Urinary bladder (tissue), 4 donors: Measurements from ENCODE around the gene NALCN. TPM values are rescaled to one million over a fixed set of nuclear protein-coding genes. Genes with fewer than 3 reads are reported as not detected.
"Not testable (repeated sequence)": the region's sequence is repeated elsewhere in the genome, so short reads cannot be mapped to it uniquely, and the experiment has no call there.

Experiments used
- DNase-seq: peaks from one replicate; pipeline ENCODE4 v3.0.0-alpha.2; 2015; ENCODE audit errors: extremely low spot score
- H3K27ac ChIP-seq: one replicate; pipeline ENCODE4 v1.5.1; 2013; ENCODE audit warnings: low read depth, mild to moderate bottlenecking, moderate library complexity
- H3K36me3 ChIP-seq: one replicate; pipeline ENCODE4 v1.6.1; 2013; ENCODE audit warnings: mild to moderate bottlenecking, moderate library complexity; ENCODE audit not compliant: insufficient read depth
- H3K4me1 ChIP-seq: one replicate; pipeline ENCODE4 v1.6.1; 2013; ENCODE audit warnings: mild to moderate bottlenecking, moderate library complexity; ENCODE audit not compliant: insufficient read depth
- H3K4me3 ChIP-seq: one replicate; pipeline ENCODE4 v1.5.1; 2013; ENCODE audit warnings: low read depth, low read length
- WGBS: extraction: QIAGEN DNeasy Blood & Tissue Kit; methylation state at CpG from one replicate; pipeline ENCODE4 v1.1.7; 2013; 5-methylcytosine and 5-hydroxymethylcytosine counted together
- polyA plus RNA-seq: library from polyadenylated mRNA; stranded (reverse); fragments of 200-250 nt; gene quantifications from one replicate; pipeline ENCODE4 v1.2.3, GENCODE V29; 2013
- total RNA-seq: library from RNA; depleted of rRNA; stranded (reverse); fragments of >200 nt; gene quantifications from one replicate; pipeline ENCODE4 v1.2.3, GENCODE V29; 2014
- donor health status: healthy with polysubstance abuse.
- donor health status: healthy.

NALCN gene
- total and polyA plus RNA-seq, 2 donors = 3.3 to 5.6 TPM

GRCh38 chr13:101343128-101343787 lies 73.0 kb downstream of the NALCN start:
- H3K4me1 ChIP-seq = no peaks in the 10 kb centered on the region
- H3K36me3 ChIP-seq = no peaks in the 10 kb centered on the region
- no peak for DNase-seq
- no peak overlapping the region for H3K27ac ChIP-seq
- 47% methylated on average over 5 of the region's 5 CpGs for WGBS
- no peak overlapping the region for H3K4me3 ChIP-seq

- no peak overlapping the region for H3K27ac ChIP-seq
- no peak for DNase-seq
- WGBS = 75% methylated on average over 1 of the region's 1 CpG
- no peak overlapping the region for H3K4me3 ChIP-seq
- H3K4me1 ChIP-seq = no peaks in the 10 kb centered on the region
- no peaks in the 10 kb centered on the region for H3K36me3 ChIP-seq
These were observed 74.8 kb downstream of the NALCN start for GRCh38 chr13:101341464-101341863.

GRCh38 chr13:101339202-101339601 lies 77.1 kb downstream of the NALCN start:
- no peak for DNase-seq
- Histone ChIP-seq H3K27ac (no peak overlapping the region), H3K36me3 (no peaks in the 10 kb centered on the region), H3K4me1 (no peaks in the 10 kb centered on the region), H3K4me3 (no peak overlapping the region)
- 83% methylated on average over 5 of the region's 5 CpGs for WGBS

GRCh38 chr13:101332583-101332982 lies 83.7 kb downstream of the NALCN start:
- Histone ChIP-seq H3K27ac (no peak overlapping the region), H3K4me1 (no peaks in the 10 kb centered on the region), H3K36me3 (no peaks in the 10 kb centered on the region), H3K4me3 (no peak overlapping the region)
- 85% methylated on average over 5 of the region's 5 CpGs for WGBS
- DNase-seq = no peak

GRCh38 chr13:101331731-101332130 lies 84.6 kb downstream of the NALCN start:
- Histone ChIP-seq H3K36me3 (no peaks in the 10 kb centered on the region), H3K4me3 (no peak overlapping the region), H3K4me1 (no peaks in the 10 kb centered on the region), H3K27ac (no peak overlapping the region)
- no peak for DNase-seq
- 92% methylated on average over 2 of the region's 2 CpGs for WGBS

- Histone ChIP-seq H3K27ac (no peak overlapping the region), H3K4me1 (no peaks in the 10 kb centered on the region), H3K4me3 (no peak overlapping the region), H3K36me3 (no peaks in the 10 kb centered on the region)
- no peak for DNase-seq
- WGBS = 24% methylated on average over 3 of the region's 3 CpGs
These were observed 88.4 kb downstream of the NALCN start for GRCh38 chr13:101327871-101328270.

- 44% methylated on average over 4 of the region's 4 CpGs for WGBS
These were observed 89.6 kb downstream of the NALCN start for GRCh38 chr13:101326710-101327109.

GRCh38 chr13:101325423-101325822 lies 90.9 kb downstream of the NALCN start:
- WGBS = 15% methylated on average over 3 of the region's 3 CpGs
- Histone ChIP-seq H3K4me3 (no peak overlapping the region), H3K4me1 (no peaks in the 10 kb centered on the region), H3K27ac (no peak overlapping the region), H3K36me3 (no peaks in the 10 kb centered on the region)
- DNase-seq = no peak

More at GRCh38 chr13:101326710-101327109, 89.6 kb downstream of the NALCN start:
- H3K4me3 ChIP-seq = no peak overlapping the region
- no peak overlapping the region for H3K27ac ChIP-seq
- no peak for DNase-seq
- no peaks in the 10 kb centered on the region for H3K4me1 ChIP-seq
- H3K36me3 ChIP-seq = no peaks in the 10 kb centered on the region

- H3K27ac ChIP-seq = no peak overlapping the region
- no peak overlapping the region for H3K4me3 ChIP-seq
- H3K36me3 ChIP-seq = no peaks in the 10 kb centered on the region
These were observed 92.7 kb downstream of the NALCN start for GRCh38 chr13:101323601-101324000.

GRCh38 chr13:101317986-101318523 lies 98.3 kb downstream of the NALCN start:
- no peak overlapping the region for H3K4me3 ChIP-seq
- 89% methylated on average over 10 of the region's 10 CpGs for WGBS
- DNase-seq = no peak
- H3K27ac ChIP-seq = no peak overlapping the region
- H3K4me1 ChIP-seq = no peaks in the 10 kb centered on the region
- no peaks in the 10 kb centered on the region for H3K36me3 ChIP-seq

More at GRCh38 chr13:101323601-101324000, 92.7 kb downstream of the NALCN start:
- H3K4me1 ChIP-seq = no peaks in the 10 kb centered on the region
- no peak for DNase-seq

GRCh38 chr13:101313479-101313878 lies 102.8 kb downstream of the NALCN start:
- DNase-seq, H3K27ac ChIP-seq, H3K36me3 ChIP-seq, H3K4me1 ChIP-seq, H3K4me3 ChIP-seq: not testable (repeated sequence)
- WGBS = 87% methylated on average over 1 of the region's 1 CpG

- Histone ChIP-seq H3K4me1 (no peaks in the 10 kb centered on the region), H3K36me3 (no peaks in the 10 kb centered on the region), H3K27ac (no peak overlapping the region), H3K4me3 (no peak overlapping the region)
- no peak for DNase-seq
These were observed 107.2 kb downstream of the NALCN start for GRCh38 chr13:101309014-101309619.

- Histone ChIP-seq H3K4me3 (no peak overlapping the region), H3K4me1 (no peaks in the 10 kb centered on the region), H3K27ac (no peak overlapping the region), H3K36me3 (no peaks in the 10 kb centered on the region)
- no peak for DNase-seq
- WGBS = 77% methylated on average over 4 of the region's 4 CpGs
These were observed 107.9 kb downstream of the NALCN start for GRCh38 chr13:101308247-101309013.
